GM06990 (cell line): Measurements from ENCODE around the gene EIF3D.

Experiments used
- DNase-seq: peaks from one replicate; pipeline ENCODE4 v3.0.0-alpha.2; 2011; ENCODE audit not compliant: insufficient read length; ENCODE audit errors: extremely low read depth
- H3K27me3 ChIP-seq: replicated peaks from 2 replicates; pipeline ENCODE4 v1.6.0; 2011; ENCODE audit warnings: low read length; ENCODE audit not compliant: control insufficient read depth, insufficient read depth
- H3K36me3 ChIP-seq: 2 replicates; pipeline ENCODE4 v1.5.1; 2011; ENCODE audit warnings: low read length; ENCODE audit not compliant: control insufficient read depth, insufficient read depth
- H3K4me3 ChIP-seq: replicated peaks from 2 replicates; pipeline ENCODE4 v1.5.1; 2011; ENCODE audit warnings: low read depth, mild to moderate bottlenecking, control low read depth, low read length
- CTCF ChIP-seq: IDR thresholded peaks from 2 replicates; pipeline ENCODE4 v1.5.1; 2011; ENCODE audit warnings: low read length, control low read depth, mild to moderate bottlenecking, inconsistent platforms; ENCODE audit not compliant: insufficient read depth, poor library complexity, severe bottlenecking

The EIF3D gene

DNA sequence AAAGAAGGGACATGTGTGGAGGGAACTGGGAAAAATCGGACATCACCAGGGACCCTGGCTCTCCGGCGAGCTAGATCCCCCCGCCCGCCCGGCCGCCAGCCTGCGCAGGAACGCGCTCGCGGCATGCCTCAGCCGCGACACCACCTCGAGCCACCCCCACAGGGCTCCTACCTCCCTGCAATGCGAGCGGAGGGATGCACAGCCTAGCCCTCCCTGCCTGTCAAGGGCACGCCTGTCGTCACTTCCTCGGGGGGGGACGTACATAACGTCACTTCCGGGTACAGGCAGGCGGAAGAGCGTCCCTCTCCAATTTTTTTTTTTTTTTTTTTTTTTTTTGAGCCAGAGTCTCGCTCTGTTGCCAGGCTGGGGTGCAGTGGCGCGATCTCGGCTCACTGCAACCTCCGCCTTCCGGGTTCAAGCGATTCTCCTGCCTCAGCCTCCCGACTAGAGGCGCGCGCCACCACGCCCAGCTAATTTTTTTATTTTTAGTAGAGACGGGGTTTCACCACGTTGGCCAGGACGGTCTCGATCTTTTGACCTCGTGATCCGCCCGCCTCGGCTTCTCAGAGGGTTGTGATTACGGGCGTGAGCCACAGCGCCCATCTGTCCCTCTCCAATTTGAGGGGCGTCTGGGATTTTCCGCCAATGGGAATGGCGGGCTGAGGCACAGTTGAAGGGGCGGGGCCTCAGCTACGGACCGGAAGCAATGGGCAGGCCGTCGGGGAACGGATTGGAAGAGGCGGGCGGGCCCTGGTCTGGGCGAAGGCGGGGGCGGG is 47.4 kb downstream of the EIF3D start, which contains the start of gene TXN2:
TSS of gene TXN2 (minus strand) at position 248 of the 776 bp plus-strand sequence. CDS start 803 bp downstream, outside the sequence.
- DNase-seq = peak; percentile 91
- Histone ChIP-seq H3K4me3 (peak within 1 kb of the TSS; percentile 75), H3K36me3 (peaks cover 10% of the 10 kb centered on the region), H3K27me3 (no peaks in the 10 kb centered on the region)
- TF ChIP-seq CTCF = no peak

DNA sequence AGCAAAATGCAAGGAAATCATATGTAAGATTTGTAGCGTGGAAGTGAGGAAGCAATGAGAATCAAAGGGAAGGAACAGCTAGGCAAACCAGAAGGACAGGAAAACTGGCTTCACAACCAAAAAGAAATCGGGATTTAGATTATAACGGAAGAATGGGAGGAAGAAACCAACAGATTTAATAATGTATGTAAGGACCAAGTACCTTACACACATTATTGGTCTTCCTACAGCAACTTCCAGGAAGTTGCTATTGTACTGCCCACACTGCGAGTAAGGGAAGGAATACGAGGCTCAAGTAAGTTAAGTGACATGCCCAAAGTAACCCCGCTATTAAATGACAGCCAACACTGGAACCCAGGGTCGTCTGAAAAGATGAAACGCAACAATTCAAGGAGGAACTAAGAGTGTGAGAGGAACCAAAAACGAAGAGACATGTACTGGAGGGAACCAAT is 48.0 kb downstream of the EIF3D start:
- peak overlapping the region; percentile 75 for H3K4me3 ChIP-seq
- no peaks in the 10 kb centered on the region for H3K27me3 ChIP-seq
- peaks cover 11% of the 10 kb centered on the region for H3K36me3 ChIP-seq
- TF ChIP-seq CTCF = no peak
- no peak for DNase-seq

GRCh38 chr22:36478966-36479365 is 50.0 kb downstream of the EIF3D start:
- H3K36me3 ChIP-seq = peaks cover 20% of the 10 kb centered on the region
- TF ChIP-seq CTCF = no peak
- no peaks in the 10 kb centered on the region for H3K27me3 ChIP-seq
- H3K4me3 ChIP-seq = no peak overlapping the region
- no peak for DNase-seq

DNA sequence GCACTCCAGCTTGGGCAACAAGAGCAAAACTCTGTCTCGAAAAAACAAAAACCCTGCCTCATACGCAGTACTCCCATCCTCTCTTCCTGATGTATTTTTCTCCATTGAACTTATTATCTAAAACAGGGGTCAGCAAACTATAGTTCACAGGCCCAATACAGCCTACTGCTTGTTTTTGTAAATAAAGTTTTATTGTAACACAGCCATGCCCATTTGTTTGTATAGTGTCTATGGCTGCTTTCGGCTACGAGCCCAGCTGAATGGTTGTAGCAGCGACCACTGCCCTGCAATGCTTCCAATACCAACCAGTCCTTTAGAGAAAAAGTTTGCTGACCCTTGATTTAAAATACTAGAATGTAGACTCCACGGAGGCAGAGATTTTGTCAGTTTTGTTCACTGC is 53.6 kb downstream of the EIF3D start:
- Histone ChIP-seq H3K27me3 (no peaks in the 10 kb centered on the region), H3K4me3 (no peak overlapping the region), H3K36me3 (peaks cover 26% of the 10 kb centered on the region)
- no peak for TF ChIP-seq CTCF
- no peak for DNase-seq

GRCh38 chr22:36472689-36473088 is 56.3 kb downstream of the EIF3D start:
- Histone ChIP-seq H3K4me3 (no peak overlapping the region), H3K36me3 (peaks cover 24% of the 10 kb centered on the region), H3K27me3 (no peaks in the 10 kb centered on the region)
- no peak for DNase-seq
- no peak for TF ChIP-seq CTCF
